Neural cell (in vitro differentiated cells): ENCODE results near the gene SPON1. TPM values are rescaled to one million over a fixed set of nuclear protein-coding genes. Genes with fewer than 3 reads are reported as not detected.
A peak's percentile ranks its signal among the peaks of the same experiment; 100 is the strongest.

Experiments
- H2AFZ ChIP-seq: fragments of 200-600, 300-800 bp; sonication (generic), shearing (Covaris generic); 2 replicates; pipeline ENCODE4 v1.6.0; 2014; ENCODE audit warnings: low read depth, mild to moderate bottlenecking, antibody characterized with exemption, low read length, moderate library complexity
- H3F3A ChIP-seq: fragments of 200-600 bp; shearing (Covaris generic); 2 replicates; pipeline ENCODE4 v1.6.1; 2016; ENCODE audit warnings: mild to moderate bottlenecking, moderate library complexity, mixed read lengths, antibody characterized with exemption, low read length; ENCODE audit not compliant: insufficient read depth, poor library complexity, severe bottlenecking
- H3K27ac ChIP-seq: fragments of 200-600, 300-800 bp; sonication (generic), shearing (Covaris generic); 2 replicates; pipeline ENCODE4 v1.5.1; 2014; ENCODE audit warnings: mild to moderate bottlenecking, low read length, moderate library complexity
- H3K27me3 ChIP-seq: fragments of 300-800, 200-600 bp; sonication (generic), shearing (Covaris generic); 2 replicates; pipeline ENCODE4 v1.6.0; 2014; ENCODE audit warnings: mild to moderate bottlenecking, low read depth, low read length, moderate library complexity; ENCODE audit not compliant: insufficient read depth
- H3K36me3 ChIP-seq: fragments of 300-800, 200-600 bp; sonication (generic), shearing (Covaris generic); 2 replicates; pipeline ENCODE4 v1.5.1; 2014; ENCODE audit warnings: mild to moderate bottlenecking, antibody characterized with exemption, low read length, moderate library complexity; ENCODE audit not compliant: insufficient read depth
- H3K4me2 ChIP-seq: fragments of 300-800, 200-600 bp; sonication (generic), shearing (Covaris generic); 2 replicates; pipeline ENCODE4 v1.6.0; 2014; ENCODE audit warnings: mild to moderate bottlenecking, low read length
- H3K4me3 ChIP-seq: fragments of 300-800, 200-600 bp; sonication (generic), shearing (Covaris generic); 2 replicates; pipeline ENCODE4 v1.5.1; 2014; ENCODE audit warnings: mild to moderate bottlenecking, low read length, moderate library complexity
- H3K79me2 ChIP-seq: fragments of 200-600 bp; shearing (Covaris generic); replicated peaks from 2 replicates; pipeline ENCODE4 v1.6.0; 2014; ENCODE audit warnings: mild to moderate bottlenecking, low read length, moderate library complexity; ENCODE audit not compliant: insufficient read depth
- H3K9ac ChIP-seq: fragments of 300-800, 200-600 bp; sonication (generic), shearing (Covaris generic); 2 replicates; pipeline ENCODE4 v1.6.1; 2016; ENCODE audit warnings: mild to moderate bottlenecking, low read length, mixed read lengths
- H3K9me2 ChIP-seq: fragments of 200-600 bp; shearing (Covaris generic); 2 replicates; pipeline ENCODE4 v1.6.1; 2016; ENCODE audit warnings: mild to moderate bottlenecking, low read length, mixed read lengths; ENCODE audit not compliant: insufficient read depth
- H3K9me3 ChIP-seq: fragments of 200-600, 300-800 bp; sonication (generic), shearing (Covaris generic); 2 replicates; pipeline ENCODE4 v1.6.1; 2016; ENCODE audit warnings: mild to moderate bottlenecking, mixed run types, low read length, moderate library complexity, mixed read lengths
- H4K20me1 ChIP-seq: fragments of 200-600 bp; shearing (Covaris generic); 2 replicates; pipeline ENCODE4 v1.6.1; 2016; ENCODE audit warnings: mild to moderate bottlenecking, mixed run types; ENCODE audit not compliant: insufficient read depth
- EP300 ChIP-seq: fragments of 450-650 bp; conservative IDR thresholded peaks from 2 replicates; pipeline ENCODE4 v1.6.1; 2014; ENCODE audit warnings: antibody characterized with exemption, mild to moderate bottlenecking, moderate library complexity; ENCODE audit not compliant: poor library complexity, severe bottlenecking
- EZH2 ChIP-seq: fragments of 200-600, 300-800 bp; shearing (Covaris generic), sonication (generic); IDR thresholded peaks from 2 replicates; pipeline ENCODE4 v1.6.1; 2014; ENCODE audit warnings: antibody characterized with exemption, low read length, borderline replicate concordance, mild to moderate bottlenecking; ENCODE audit not compliant: insufficient read depth, poor library complexity, severe bottlenecking
- MXI1 ChIP-seq: fragments of 450-650 bp; conservative IDR thresholded peaks from 2 replicates; pipeline ENCODE4 v1.6.1; 2014; ENCODE audit warnings: antibody characterized with exemption, mild to moderate bottlenecking; ENCODE audit not compliant: poor library complexity, severe bottlenecking
- POLR2AphosphoS5 ChIP-seq: IDR thresholded peaks from 2 replicates; pipeline ENCODE4 v1.6.1; 2012
- RAD21 ChIP-seq: fragments of 450-650 bp; conservative IDR thresholded peaks from 2 replicates; pipeline ENCODE4 v1.6.1; 2014; ENCODE audit warnings: antibody characterized with exemption, mild to moderate bottlenecking, moderate library complexity
- SMC3 ChIP-seq: fragments of 450-650 bp; conservative IDR thresholded peaks from 2 replicates; pipeline ENCODE4 v1.6.1; 2014; ENCODE audit warnings: antibody characterized with exemption, mild to moderate bottlenecking, moderate library complexity; ENCODE audit not compliant: poor library complexity
- TAF1 ChIP-seq: IDR thresholded peaks from 2 replicates; pipeline ENCODE4 v1.6.1; 2012; ENCODE audit warnings: low read depth
- polyA plus RNA-seq: library from polyadenylated mRNA; depleted of rRNA; stranded (reverse); fragments of >200 nt; gene quantifications from 2 replicates; pipeline ENCODE4 v1.2.3, GENCODE V29; 2014
- TF ChIP-seq, protein P1 (sequence below): fragments of 450-650 bp; IDR thresholded peaks from 2 replicates; pipeline ENCODE4 v1.5.1; 2014; ENCODE audit warnings: antibody characterized with exemption, mild to moderate bottlenecking, moderate library complexity; ENCODE audit not compliant: poor library complexity, severe bottlenecking
- TF ChIP-seq, protein P2 (sequence below): IDR thresholded peaks from 2 replicates; pipeline ENCODE4 v1.6.1; 2012; ENCODE audit warnings: borderline replicate concordance

Gene SPON1
- polyA plus RNA-seq, 1 donor from 2014 or later, result 0.66 TPM

DNA sequence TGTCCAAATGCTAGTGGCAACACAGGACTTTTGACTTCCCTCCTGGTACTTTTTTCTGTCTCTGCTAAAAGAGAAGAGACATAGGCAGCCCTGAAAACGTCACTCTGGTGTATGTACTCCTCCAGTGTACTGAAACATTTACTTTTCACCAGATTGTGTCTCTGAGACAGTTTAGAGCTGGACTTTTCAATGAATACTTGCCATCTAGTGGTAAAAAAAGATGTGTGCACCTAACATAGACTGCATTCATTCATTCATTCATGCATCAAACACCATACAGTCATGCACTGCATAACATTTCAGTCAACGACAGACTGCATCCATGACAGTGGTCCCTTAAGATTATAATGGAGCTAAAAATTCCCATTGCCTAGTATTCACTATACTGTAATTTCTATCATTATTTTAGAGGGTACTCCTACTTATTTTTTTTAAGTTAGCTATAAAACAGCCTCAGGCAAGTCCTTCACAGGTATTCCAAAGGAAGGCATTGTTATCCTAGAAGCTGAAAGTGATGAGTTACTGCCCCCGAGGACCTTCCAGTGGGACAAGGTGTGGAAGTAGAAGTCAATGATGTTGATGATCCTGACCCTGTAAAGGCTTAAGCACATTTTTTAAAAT is 186.2 kb downstream of the SPON1 start:
- Histone ChIP-seq H3K9me3 (no peaks in the 10 kb centered on the region), H3K27ac (no peak overlapping the region), H2AFZ (no peak overlapping the region), H4K20me1 (no peaks in the 10 kb centered on the region), H3K4me2 (no peak overlapping the region), H3K9me2 (no peaks in the 10 kb centered on the region), H3K27me3 (no peaks in the 10 kb centered on the region), H3K4me3 (no peak overlapping the region), H3K36me3 (no peaks in the 10 kb centered on the region), H3F3A (no peaks in the 10 kb centered on the region), H3K79me2 (no peaks in the 10 kb centered on the region), H3K9ac (no peak overlapping the region)
- TF ChIP-seq TAF1, result no peak
- no peak for TF ChIP-seq EP300
- TF ChIP-seq, protein P1, sequence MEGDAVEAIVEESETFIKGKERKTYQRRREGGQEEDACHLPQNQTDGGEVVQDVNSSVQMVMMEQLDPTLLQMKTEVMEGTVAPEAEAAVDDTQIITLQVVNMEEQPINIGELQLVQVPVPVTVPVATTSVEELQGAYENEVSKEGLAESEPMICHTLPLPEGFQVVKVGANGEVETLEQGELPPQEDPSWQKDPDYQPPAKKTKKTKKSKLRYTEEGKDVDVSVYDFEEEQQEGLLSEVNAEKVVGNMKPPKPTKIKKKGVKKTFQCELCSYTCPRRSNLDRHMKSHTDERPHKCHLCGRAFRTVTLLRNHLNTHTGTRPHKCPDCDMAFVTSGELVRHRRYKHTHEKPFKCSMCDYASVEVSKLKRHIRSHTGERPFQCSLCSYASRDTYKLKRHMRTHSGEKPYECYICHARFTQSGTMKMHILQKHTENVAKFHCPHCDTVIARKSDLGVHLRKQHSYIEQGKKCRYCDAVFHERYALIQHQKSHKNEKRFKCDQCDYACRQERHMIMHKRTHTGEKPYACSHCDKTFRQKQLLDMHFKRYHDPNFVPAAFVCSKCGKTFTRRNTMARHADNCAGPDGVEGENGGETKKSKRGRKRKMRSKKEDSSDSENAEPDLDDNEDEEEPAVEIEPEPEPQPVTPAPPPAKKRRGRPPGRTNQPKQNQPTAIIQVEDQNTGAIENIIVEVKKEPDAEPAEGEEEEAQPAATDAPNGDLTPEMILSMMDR, result peak; percentile 74
- peak; percentile 81 for TF ChIP-seq SMC3
- TF ChIP-seq, protein P2, sequence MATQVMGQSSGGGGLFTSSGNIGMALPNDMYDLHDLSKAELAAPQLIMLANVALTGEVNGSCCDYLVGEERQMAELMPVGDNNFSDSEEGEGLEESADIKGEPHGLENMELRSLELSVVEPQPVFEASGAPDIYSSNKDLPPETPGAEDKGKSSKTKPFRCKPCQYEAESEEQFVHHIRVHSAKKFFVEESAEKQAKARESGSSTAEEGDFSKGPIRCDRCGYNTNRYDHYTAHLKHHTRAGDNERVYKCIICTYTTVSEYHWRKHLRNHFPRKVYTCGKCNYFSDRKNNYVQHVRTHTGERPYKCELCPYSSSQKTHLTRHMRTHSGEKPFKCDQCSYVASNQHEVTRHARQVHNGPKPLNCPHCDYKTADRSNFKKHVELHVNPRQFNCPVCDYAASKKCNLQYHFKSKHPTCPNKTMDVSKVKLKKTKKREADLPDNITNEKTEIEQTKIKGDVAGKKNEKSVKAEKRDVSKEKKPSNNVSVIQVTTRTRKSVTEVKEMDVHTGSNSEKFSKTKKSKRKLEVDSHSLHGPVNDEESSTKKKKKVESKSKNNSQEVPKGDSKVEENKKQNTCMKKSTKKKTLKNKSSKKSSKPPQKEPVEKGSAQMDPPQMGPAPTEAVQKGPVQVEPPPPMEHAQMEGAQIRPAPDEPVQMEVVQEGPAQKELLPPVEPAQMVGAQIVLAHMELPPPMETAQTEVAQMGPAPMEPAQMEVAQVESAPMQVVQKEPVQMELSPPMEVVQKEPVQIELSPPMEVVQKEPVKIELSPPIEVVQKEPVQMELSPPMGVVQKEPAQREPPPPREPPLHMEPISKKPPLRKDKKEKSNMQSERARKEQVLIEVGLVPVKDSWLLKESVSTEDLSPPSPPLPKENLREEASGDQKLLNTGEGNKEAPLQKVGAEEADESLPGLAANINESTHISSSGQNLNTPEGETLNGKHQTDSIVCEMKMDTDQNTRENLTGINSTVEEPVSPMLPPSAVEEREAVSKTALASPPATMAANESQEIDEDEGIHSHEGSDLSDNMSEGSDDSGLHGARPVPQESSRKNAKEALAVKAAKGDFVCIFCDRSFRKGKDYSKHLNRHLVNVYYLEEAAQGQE, result no peak
- TF ChIP-seq MXI1, result no peak
- TF ChIP-seq RAD21, result peak; percentile 74
- no peak for TF ChIP-seq POLR2AphosphoS5
- no peak for TF ChIP-seq EZH2

DNA sequence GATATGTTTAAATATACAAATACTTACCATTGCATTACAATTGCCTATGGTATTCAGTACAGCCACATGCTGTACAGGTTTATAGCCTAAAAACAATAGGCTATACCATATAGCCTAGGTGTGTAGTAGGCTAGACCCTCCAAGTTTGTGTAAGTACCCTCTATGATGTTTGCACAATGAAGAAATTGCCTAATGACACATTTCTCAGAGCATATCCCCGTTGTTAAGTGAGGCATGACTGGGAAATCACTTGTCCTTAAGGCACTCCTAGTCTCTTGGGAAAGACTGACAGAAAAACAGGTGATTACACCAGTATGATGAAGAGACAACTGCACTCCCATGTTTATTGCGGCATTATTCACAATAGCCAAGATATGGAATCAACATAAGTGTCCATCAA is 187.2 kb downstream of the SPON1 start:
- H3K4me3 ChIP-seq, result no peak overlapping the region
- TF ChIP-seq EZH2 (no peak), MXI1 (no peak), SMC3 (no peak), POLR2AphosphoS5 (no peak), EP300 (no peak), TAF1 (no peak), RAD21 (no peak)
- TF ChIP-seq, protein P1, result no peak
- TF ChIP-seq, protein P2, result no peak
- H3K9ac ChIP-seq, result no peak overlapping the region
- H3K36me3 ChIP-seq, result no peaks in the 10 kb centered on the region
- no peaks in the 10 kb centered on the region for H3F3A ChIP-seq
- H2AFZ ChIP-seq, result no peak overlapping the region
- no peaks in the 10 kb centered on the region for H3K9me2 ChIP-seq
- H3K27ac ChIP-seq, result no peak overlapping the region
- H4K20me1 ChIP-seq, result no peaks in the 10 kb centered on the region
- H3K9me3 ChIP-seq, result peaks cover 4% of the 10 kb centered on the region
- no peaks in the 10 kb centered on the region for H3K27me3 ChIP-seq
- no peaks in the 10 kb centered on the region for H3K79me2 ChIP-seq
- no peak overlapping the region for H3K4me2 ChIP-seq
